ENCODE results near the gene EGFL6. TPM values are rescaled to one million over a fixed set of nuclear protein-coding genes. Genes with fewer than 3 reads are reported as not detected.

EGFL6 gene
- polyA plus RNA-seq, 1 of the 3 experiments (the other 2 are of a cell fraction), result 0.25 TPM

DNA sequence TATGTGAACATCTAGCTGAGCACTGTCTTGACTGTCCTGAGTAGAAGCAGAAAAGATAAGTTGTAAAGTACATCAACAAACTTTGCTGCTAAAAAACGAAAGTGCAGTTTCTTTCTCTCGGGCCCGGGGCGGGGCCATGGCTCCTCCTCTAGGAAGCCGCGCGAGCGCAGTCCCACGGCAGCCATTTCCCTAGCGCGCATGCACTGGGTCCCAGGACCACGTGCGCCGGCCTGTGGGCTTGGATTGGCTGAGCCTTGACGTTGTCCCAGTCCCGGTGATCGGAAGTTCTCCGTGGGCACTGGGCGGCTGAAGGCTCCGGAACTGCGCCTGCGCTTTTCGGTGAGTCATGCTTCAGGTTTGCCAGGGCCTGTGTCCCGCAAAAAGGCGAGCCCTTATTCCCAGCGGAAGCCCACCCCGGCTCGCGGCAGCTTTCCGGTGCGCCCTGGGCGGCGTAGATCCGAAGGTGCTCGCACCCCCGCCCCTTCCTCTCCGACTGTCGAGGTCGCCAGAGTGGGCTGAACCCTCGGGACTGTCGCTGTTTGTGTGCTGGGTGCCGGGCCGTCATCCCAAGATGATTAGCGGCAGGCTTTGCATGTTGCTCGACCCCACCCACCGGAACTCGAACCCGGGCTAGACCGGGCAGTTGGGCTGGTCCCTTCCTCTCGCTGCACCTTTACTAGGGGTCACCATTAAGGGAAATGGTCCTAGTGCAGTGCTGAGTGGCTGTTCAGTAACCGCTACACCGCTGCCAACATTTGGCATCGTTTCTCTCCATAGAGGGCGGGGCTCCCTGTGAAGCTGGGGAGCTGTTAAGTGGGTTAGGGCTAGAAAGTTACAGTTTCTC is 83.7 kb downstream of the EGFL6 start, which contains the start of gene TCEANC (continued):
- TF ChIP-seq, protein P1, sequence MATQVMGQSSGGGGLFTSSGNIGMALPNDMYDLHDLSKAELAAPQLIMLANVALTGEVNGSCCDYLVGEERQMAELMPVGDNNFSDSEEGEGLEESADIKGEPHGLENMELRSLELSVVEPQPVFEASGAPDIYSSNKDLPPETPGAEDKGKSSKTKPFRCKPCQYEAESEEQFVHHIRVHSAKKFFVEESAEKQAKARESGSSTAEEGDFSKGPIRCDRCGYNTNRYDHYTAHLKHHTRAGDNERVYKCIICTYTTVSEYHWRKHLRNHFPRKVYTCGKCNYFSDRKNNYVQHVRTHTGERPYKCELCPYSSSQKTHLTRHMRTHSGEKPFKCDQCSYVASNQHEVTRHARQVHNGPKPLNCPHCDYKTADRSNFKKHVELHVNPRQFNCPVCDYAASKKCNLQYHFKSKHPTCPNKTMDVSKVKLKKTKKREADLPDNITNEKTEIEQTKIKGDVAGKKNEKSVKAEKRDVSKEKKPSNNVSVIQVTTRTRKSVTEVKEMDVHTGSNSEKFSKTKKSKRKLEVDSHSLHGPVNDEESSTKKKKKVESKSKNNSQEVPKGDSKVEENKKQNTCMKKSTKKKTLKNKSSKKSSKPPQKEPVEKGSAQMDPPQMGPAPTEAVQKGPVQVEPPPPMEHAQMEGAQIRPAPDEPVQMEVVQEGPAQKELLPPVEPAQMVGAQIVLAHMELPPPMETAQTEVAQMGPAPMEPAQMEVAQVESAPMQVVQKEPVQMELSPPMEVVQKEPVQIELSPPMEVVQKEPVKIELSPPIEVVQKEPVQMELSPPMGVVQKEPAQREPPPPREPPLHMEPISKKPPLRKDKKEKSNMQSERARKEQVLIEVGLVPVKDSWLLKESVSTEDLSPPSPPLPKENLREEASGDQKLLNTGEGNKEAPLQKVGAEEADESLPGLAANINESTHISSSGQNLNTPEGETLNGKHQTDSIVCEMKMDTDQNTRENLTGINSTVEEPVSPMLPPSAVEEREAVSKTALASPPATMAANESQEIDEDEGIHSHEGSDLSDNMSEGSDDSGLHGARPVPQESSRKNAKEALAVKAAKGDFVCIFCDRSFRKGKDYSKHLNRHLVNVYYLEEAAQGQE (IDR thresholded peaks at IDR 0.05; ENCODE audit: low read depth, low read length), result no peak
- peak; percentile 58; the same call in 1 of the 2 replicates for TF ChIP-seq TAF1 (IDR thresholded peaks at IDR 0.05; ENCODE audit: borderline replicate concordance, low read depth, low read length)
- TF ChIP-seq NFIC (IDR thresholded peaks at IDR 0.05; ENCODE audit: borderline replicate concordance), result peak; percentile 30; the same call in 1 of the 2 replicates
- no peak for TF ChIP-seq EP300 (IDR thresholded peaks at IDR 0.05; ENCODE audit: borderline replicate concordance in 1 of 2, low read depth in 1 of 2, low read length in 1 of 2)
- no peak for TF ChIP-seq GATA2 (CRISPR knock-in tag; IDR thresholded peaks at IDR 0.05)
- TF ChIP-seq CHD2 (IDR thresholded peaks at IDR 0.05; ENCODE audit: low read length, partially characterized antibody), result no peak
- peak; percentile 79 for TF ChIP-seq MXI1 (IDR thresholded peaks at IDR 0.05; ENCODE audit: low read depth, low read length)
- peak; percentile 81 for TF ChIP-seq NRF1 (IDR thresholded peaks at IDR 0.05; ENCODE audit: low read depth, low read length)
- peak; percentile 82 for TF ChIP-seq YY1 (IDR thresholded peaks at IDR 0.05; ENCODE audit: low read depth)
- TF ChIP-seq SMC3 (IDR thresholded peaks at IDR 0.05; ENCODE audit: low read depth, low read length), result no peak
- TF ChIP-seq RFX5 (IDR thresholded peaks at IDR 0.05; ENCODE audit: low read length), result no peak
- no peak for TF ChIP-seq EZH2phosphoT487 (IDR thresholded peaks at IDR 0.05; ENCODE audit: borderline replicate concordance, low read depth)

DNA sequence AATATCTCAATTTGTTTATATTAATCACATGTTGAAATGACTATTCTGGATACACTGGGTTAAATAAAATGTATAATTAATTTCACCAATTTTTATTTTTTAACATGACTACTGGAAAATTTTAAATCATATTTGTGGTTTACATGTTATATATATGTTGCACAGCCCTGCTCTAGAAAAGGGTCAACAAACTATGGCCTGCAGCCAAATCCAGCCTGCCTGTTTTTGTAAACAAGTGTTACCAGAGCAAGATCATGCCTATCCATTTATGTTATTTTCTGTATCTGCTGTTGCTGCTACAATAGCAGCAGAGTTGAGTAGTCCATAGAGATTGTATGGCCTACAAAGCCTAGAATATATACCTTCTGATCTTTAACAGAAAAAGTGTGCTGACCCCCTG is 84.7 kb downstream of the EGFL6 start:
- no peak for DNase-seq
- H4K20me1 ChIP-seq (ENCODE audit: insufficient read depth), result no peaks in the 10 kb centered on the region
- peak overlapping the region; percentile 74 to 83; a peak in 3 of 4 replicates for H3K4me3 ChIP-seq (ENCODE audit: low read depth in 2 of 2, low read length in 1 of 2)
- peaks cover 0 to 3% of the 10 kb centered on the region in 2 experiments for H3K36me3 ChIP-seq (replicated peaks in 1 of 2; ENCODE audit: control insufficient read depth in 1 of 2, insufficient read depth in 2 of 2, low read length in 1 of 2)
- H3K9me2 ChIP-seq, result no peaks in the 10 kb centered on the region
- CTCF ChIA-PET, result interaction anchor here (1.8 kb wide), 1 partner anchor 34 kb away, joined by 5 read pairs; no protein-coding TSS in a partner anchor
- POLR2A ChIA-PET, result interaction anchor here (1.4 to 2.0 kb wide), 2 partner anchors 81 to 375 kb away, joined by 6 to 11 read pairs; partner anchors contain the start of genes GEMIN8, OFD1 and TRAPPC2
- peaks cover 4 to 6% of the 10 kb centered on the region in 2 experiments; a peak in 3 of 4 replicates for H3K4me1 ChIP-seq (ENCODE audit: control insufficient read depth in 1 of 2, insufficient read depth in 2 of 2, low read depth in 1 of 2, low read length in 1 of 2)
- H3K27ac ChIP-seq (ENCODE audit: low read depth in 2 of 2, low read length in 1 of 2), result peak overlapping the region; percentile 91 to 97; a peak in 3 of 4 replicates
- H3K9me3 ChIP-seq, result no peaks in the 10 kb centered on the region
- H2AFZ ChIP-seq (ENCODE audit: low read depth), result no peak overlapping the region
- H3K27me3 ChIP-seq (ENCODE audit: insufficient read depth), result no peaks in the 10 kb centered on the region
- no peaks in the 10 kb centered on the region for H3K79me2 ChIP-seq (ENCODE audit: insufficient read depth)
- H3F3A ChIP-seq (replicated peaks; ENCODE audit: insufficient read depth), result peaks cover 33% of the 10 kb centered on the region
- H3K4me2 ChIP-seq, result peak overlapping the region; percentile 86
- no peak for TF ChIP-seq EZH2phosphoT487 (IDR thresholded peaks at IDR 0.05; ENCODE audit: borderline replicate concordance, low read depth)
- TF ChIP-seq, protein P2, sequence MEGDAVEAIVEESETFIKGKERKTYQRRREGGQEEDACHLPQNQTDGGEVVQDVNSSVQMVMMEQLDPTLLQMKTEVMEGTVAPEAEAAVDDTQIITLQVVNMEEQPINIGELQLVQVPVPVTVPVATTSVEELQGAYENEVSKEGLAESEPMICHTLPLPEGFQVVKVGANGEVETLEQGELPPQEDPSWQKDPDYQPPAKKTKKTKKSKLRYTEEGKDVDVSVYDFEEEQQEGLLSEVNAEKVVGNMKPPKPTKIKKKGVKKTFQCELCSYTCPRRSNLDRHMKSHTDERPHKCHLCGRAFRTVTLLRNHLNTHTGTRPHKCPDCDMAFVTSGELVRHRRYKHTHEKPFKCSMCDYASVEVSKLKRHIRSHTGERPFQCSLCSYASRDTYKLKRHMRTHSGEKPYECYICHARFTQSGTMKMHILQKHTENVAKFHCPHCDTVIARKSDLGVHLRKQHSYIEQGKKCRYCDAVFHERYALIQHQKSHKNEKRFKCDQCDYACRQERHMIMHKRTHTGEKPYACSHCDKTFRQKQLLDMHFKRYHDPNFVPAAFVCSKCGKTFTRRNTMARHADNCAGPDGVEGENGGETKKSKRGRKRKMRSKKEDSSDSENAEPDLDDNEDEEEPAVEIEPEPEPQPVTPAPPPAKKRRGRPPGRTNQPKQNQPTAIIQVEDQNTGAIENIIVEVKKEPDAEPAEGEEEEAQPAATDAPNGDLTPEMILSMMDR (IDR thresholded peaks at IDR 0.05), result no peak
- no peak for TF ChIP-seq EP300 (IDR thresholded peaks at IDR 0.05; ENCODE audit: borderline replicate concordance in 1 of 2, low read depth in 1 of 2, low read length in 1 of 2)
- TF ChIP-seq RXRA (IDR thresholded peaks at IDR 0.05; ENCODE audit: borderline replicate concordance, low read depth), result no peak
- no peak for TF ChIP-seq FOSL2 (IDR thresholded peaks at IDR 0.05; ENCODE audit: borderline replicate concordance, low read depth)
- TF ChIP-seq, protein P3, sequence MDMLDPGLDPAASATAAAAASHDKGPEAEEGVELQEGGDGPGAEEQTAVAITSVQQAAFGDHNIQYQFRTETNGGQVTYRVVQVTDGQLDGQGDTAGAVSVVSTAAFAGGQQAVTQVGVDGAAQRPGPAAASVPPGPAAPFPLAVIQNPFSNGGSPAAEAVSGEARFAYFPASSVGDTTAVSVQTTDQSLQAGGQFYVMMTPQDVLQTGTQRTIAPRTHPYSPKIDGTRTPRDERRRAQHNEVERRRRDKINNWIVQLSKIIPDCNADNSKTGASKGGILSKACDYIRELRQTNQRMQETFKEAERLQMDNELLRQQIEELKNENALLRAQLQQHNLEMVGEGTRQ (IDR thresholded peaks at IDR 0.05; ENCODE audit: borderline replicate concordance, low read depth, low read length), result no peak
- no peak for TF ChIP-seq JUND (IDR thresholded peaks at IDR 0.05)
- TF ChIP-seq NRF1 (IDR thresholded peaks at IDR 0.05; ENCODE audit: low read depth, low read length), result no peak
- no peak for TF ChIP-seq ELF1 (IDR thresholded peaks at IDR 0.05)
- TF ChIP-seq GABPA (IDR thresholded peaks at IDR 0.05; ENCODE audit: low read depth), result no peak
- no peak for TF ChIP-seq MXI1 (IDR thresholded peaks at IDR 0.05; ENCODE audit: low read depth, low read length)
- TF ChIP-seq TEAD4 (IDR thresholded peaks at IDR 0.05; ENCODE audit: borderline replicate concordance, insufficient read depth), result no peak
- TF ChIP-seq FOXM1 (IDR thresholded peaks at IDR 0.05; ENCODE audit: low read depth), result no peak
- no peak for TF ChIP-seq FOXJ3 (CRISPR knock-in tag; IDR thresholded peaks at IDR 0.05)
- peak overlapping the region; percentile 86; the same call in 1 of the 2 replicates for H3K9ac ChIP-seq

All from SK-N-SH (cell line).